Omental fat pad (tissue), 4 donors: ENCODE data around the gene STRIP1. TPM values are rescaled to one million over a fixed set of nuclear protein-coding genes. Genes with fewer than 3 reads are reported as not detected.

Experiments
- ATAC-seq: fragments of 150-250 bp; one replicate; pipeline ENCODE4 v1.9.1; 2016; ENCODE audit warnings: mild to moderate bottlenecking, moderate library complexity; ENCODE audit not compliant: low FRiP score
- DNase-seq: peaks from one replicate; pipeline ENCODE4 v3.0.0-alpha.2; 2019; ENCODE audit warnings: low spot score
- total RNA-seq, 4 donors: library from RNA; depleted of rRNA; stranded (reverse); fragments of >200 nt; gene quantifications; one replicate each; pipeline ENCODE4 v1.1.0, GENCODE V29; 2016
- TF ChIP-seq, protein P1 (sequence below), 3 donors: fragments of 450-650 bp; IDR thresholded peaks; one replicate each; pipeline ENCODE4 v1.5.1; 2016 to 2017; ENCODE audit warnings: antibody characterized with exemption in 3 of 3, mild to moderate bottlenecking in 3 of 3, moderate library complexity in 2 of 3

The STRIP1 gene
- total RNA-seq, 4 donors from 2014 or later = 36.7 to 50.7 (median 46.1) TPM

DNA sequence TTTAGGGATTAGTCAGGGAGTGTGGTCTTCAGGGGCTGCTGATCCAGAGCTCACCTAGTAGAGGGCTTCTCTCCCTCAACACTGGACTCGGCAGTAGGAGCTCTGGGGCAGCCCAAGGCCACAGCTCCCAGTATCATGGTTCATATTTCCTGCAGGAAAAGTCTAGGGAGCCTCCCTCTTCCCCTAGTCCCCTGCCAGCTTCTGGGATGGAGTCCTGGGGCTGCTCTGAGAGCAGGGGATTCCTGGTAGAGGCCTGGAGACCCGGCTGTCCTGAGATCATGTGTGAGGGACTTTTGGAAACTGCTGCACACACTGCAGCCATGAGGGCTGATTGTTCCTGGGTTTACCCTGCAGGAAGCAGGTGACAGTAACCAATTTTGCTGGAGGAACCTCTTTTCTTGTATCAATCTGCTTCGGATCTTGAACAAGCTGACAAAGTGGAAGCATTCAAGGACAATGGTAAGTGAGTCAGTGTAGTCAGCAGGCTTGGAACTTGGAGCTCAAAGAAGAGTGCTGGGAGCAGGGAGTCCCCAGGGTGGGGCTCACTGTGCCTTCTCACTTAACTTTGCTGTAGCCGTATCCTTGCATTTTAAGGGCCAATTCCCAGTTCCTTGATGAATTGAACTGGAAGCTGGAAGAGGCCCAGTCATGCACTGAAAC is 16.3 kb downstream of the STRIP1 start:
- no peak for ATAC-seq
- no peak for DNase-seq
- TF ChIP-seq, protein P1, sequence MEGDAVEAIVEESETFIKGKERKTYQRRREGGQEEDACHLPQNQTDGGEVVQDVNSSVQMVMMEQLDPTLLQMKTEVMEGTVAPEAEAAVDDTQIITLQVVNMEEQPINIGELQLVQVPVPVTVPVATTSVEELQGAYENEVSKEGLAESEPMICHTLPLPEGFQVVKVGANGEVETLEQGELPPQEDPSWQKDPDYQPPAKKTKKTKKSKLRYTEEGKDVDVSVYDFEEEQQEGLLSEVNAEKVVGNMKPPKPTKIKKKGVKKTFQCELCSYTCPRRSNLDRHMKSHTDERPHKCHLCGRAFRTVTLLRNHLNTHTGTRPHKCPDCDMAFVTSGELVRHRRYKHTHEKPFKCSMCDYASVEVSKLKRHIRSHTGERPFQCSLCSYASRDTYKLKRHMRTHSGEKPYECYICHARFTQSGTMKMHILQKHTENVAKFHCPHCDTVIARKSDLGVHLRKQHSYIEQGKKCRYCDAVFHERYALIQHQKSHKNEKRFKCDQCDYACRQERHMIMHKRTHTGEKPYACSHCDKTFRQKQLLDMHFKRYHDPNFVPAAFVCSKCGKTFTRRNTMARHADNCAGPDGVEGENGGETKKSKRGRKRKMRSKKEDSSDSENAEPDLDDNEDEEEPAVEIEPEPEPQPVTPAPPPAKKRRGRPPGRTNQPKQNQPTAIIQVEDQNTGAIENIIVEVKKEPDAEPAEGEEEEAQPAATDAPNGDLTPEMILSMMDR (IDR thresholded peaks at IDR 0.05) = no peak

DNA sequence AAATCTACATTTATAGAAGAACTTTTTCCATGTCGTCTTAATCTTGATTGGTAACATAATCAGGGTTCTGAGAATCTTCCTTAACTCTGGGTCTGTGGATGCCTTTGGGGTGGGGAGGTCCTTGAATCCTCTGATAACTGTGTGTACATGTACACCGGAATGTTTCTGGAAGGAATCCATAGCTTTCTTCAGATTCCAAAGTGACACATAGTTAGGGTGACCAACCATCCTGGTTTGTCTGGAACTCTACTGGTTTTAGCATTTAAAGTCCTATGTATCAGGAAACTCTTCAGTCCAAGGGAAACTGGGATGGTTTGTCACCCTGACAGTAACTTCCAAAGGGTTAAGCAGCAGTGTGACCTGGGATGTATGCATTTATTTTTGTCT is 16.8 kb downstream of the STRIP1 start:
- TF ChIP-seq, protein P1 (IDR thresholded peaks at IDR 0.05) = no peak
- ATAC-seq (no peak), DNase-seq (no peak)

DNA sequence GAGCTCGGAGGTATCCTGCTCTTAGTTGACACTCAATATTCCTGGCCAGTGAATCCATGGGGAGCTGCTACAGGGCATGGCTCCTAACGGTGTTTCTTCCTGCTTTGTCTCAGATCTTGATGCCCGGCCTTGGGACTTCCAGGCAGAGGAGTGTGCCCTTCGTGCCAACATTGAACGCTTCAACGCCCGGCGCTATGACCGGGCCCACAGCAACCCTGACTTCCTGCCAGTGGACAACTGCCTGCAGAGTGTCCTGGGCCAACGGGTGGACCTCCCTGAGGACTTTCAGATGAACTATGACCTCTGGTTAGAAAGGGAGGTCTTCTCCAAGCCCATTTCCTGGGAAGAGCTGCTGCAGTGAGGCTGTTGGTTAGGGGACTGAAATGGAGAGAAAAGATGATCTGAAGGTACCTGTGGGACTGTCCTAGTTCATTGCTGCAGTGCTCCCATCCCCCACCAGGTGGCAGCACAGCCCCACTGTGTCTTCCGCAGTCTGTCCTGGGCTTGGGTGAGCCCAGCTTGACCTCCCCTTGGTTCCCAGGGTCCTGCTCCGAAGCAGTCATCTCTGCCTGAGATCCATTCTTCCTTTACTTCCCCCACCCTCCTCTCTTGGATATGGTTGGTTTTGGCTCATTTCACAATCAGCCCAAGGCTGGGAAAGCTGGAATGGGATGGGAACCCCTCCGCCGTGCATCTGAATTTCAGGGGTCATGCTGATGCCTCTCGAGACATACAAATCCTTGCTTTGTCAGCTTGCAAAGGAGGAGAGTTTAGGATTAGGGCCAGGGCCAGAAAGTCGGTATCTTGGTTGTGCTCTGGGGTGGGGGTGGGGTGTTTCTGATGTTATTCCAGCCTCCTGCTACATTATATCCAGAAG is 19.4 kb downstream of the STRIP1 start:
- DNase-seq (peak; percentile 93), ATAC-seq (no peak)
- TF ChIP-seq, protein P1 (IDR thresholded peaks at IDR 0.05) = peak in 2 of 3 donors; percentile 47 to 53

GRCh38 chr1:110055493-110056284 is 21.3 kb downstream of the STRIP1 start:
- DNase-seq (no peak), ATAC-seq (no peak)

DNA sequence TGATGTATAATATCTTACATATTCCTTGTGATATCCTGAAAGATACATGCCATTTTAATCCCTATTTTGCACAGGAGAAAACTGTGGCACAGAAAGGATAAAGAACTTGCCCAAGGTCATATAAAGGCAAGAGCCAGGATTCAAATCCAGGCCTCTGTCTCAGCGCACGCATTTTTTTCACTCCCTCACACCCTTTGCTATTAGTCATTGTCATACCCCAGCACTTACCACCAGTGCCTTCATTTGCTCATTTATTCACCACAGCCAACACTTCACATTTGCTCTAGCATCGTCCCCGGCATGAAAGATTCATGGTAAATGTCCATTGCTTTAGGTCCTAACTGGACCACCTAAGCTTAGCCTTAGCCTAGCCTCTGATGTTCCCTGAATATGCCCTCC is 21.9 kb downstream of the STRIP1 start:
- DNase-seq = no peak
- no peak for ATAC-seq
- TF ChIP-seq, protein P1 (IDR thresholded peaks at IDR 0.05) = no peak

More at GRCh38 chr1:110055493-110056284, 21.3 kb downstream of the STRIP1 start:
- TF ChIP-seq, protein P1 (IDR thresholded peaks at IDR 0.05) = no peak

DNA sequence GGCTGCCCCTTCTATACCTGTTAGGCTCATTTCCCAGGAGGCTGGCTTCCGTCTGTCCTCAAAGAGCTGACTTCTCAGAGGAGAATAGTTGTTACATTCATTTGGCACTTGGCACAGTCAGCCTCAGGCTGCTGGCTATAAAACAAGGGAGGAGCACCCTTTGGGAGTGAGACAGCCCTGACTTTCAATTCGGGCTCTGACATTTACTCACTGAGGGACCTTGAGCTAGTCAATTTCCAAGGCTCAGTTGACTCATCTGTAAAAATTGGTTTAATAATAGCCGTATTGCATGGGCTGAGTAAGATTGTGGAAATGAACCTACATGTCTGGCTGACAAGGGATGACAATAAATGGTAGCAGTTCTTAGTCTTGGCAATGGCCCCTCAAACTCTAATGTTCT is 22.4 kb downstream of the STRIP1 start:
- DNase-seq = no peak
- TF ChIP-seq, protein P1 (IDR thresholded peaks at IDR 0.05) = no peak
- ATAC-seq = peak; percentile 63
